Stimulated activated memory B cell treated with anti-CD40 and anti-IgM and Interleukin-4, amounts not matched to agents 10 μg/mL and 1 μg/mL and 100 μg/mL, for 72 hours (primary cell): Measurements from ENCODE around the gene SDR39U1.

Source experiments
- ATAC-seq: fragments of 150-1000 bp; cut with Tn5 transposase; 2 replicates; pipeline ENCODE4 v1.10.0; 2021
- H3K27ac Mint-ChIP-seq: one replicate; pipeline ENCODE4 v1.8.0; 2022; ENCODE audit warnings: mild to moderate bottlenecking, mixed read lengths
- H3K27me3 Mint-ChIP-seq: one replicate; pipeline ENCODE4 v1.8.0; 2022; ENCODE audit warnings: mixed read lengths
- H3K36me3 Mint-ChIP-seq: one replicate; pipeline ENCODE4 v1.8.0; 2022; ENCODE audit warnings: mixed read lengths
- H3K4me1 Mint-ChIP-seq: one replicate; pipeline ENCODE4 v1.8.0; 2022; ENCODE audit warnings: mixed read lengths
- H3K4me3 Mint-ChIP-seq: one replicate; pipeline ENCODE4 v1.8.0; 2022; ENCODE audit warnings: mild to moderate bottlenecking, moderate library complexity, mixed read lengths
- H3K9me3 Mint-ChIP-seq: one replicate; pipeline ENCODE4 v1.8.0; 2022; ENCODE audit warnings: mixed read lengths

SDR39U1 gene

DNA sequence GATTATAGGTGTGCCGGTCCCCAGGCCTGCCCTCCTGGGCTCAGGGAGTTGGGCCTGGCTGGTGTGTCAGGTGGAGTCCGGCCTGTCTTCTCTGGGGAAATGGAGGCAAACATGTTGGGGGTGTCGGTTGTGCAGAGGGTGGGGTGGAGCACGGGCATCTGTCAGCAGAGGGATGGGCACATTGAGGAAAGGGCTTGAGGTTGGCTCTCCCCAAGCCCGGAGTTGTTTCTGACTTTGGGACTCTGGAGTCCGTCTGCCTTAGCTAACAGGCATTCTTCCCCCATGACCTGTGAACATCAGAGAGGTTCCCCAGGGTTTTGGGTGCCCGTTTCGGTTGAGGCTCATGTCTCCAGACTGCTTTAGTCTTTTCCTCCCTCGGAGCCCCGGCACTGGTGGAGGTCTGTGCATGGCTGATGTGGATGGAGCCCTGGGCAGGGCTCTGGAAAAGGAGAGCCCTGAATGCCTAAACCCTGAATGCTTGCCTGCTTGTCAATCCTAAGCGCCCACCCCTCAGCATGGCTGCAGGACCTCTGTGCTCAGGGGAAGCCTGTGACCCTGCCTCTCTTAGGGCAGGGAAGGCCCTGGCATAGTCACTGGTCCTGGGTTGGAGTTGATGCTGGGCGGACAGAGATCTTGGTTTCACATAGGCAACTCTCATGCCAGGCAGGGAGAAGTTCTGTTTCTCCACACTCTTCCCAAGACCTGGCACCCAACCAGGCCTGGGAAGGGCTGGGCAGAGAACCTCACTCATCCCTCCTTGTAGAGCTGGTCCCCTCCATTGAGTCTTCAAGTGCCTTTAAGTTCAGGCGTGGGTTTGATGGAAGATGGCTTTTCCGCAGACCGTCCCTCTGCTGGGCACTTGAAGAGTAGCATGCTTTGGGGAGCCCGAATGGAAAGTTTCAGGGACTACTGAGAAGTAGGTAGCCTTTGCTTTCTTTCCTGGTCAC lies 30.9 kb downstream of the SDR39U1 start:
- peaks cover 52% of the 10 kb centered on the region for H3K27me3 Mint-ChIP-seq
- H3K4me3 Mint-ChIP-seq: no peak overlapping the region
- H3K36me3 Mint-ChIP-seq: no peaks in the 10 kb centered on the region
- H3K9me3 Mint-ChIP-seq: no peaks in the 10 kb centered on the region
- no peak overlapping the region for H3K27ac Mint-ChIP-seq
- H3K4me1 Mint-ChIP-seq: no peaks in the 10 kb centered on the region
- peak; percentile 57 for ATAC-seq

- H3K36me3 Mint-ChIP-seq: no peaks in the 10 kb centered on the region
- no peak overlapping the region for H3K4me3 Mint-ChIP-seq
- ATAC-seq: no peak
- no peaks in the 10 kb centered on the region for H3K9me3 Mint-ChIP-seq
- H3K27ac Mint-ChIP-seq: no peak overlapping the region
- peaks cover 44% of the 10 kb centered on the region for H3K27me3 Mint-ChIP-seq
- no peaks in the 10 kb centered on the region for H3K4me1 Mint-ChIP-seq
Observed at GRCh38 chr14:24409956-24410355, 32.6 kb downstream of the SDR39U1 start.

- Mint-ChIP-seq H3K27me3 (peaks cover 40% of the 10 kb centered on the region), H3K4me3 (no peak overlapping the region), H3K36me3 (no peaks in the 10 kb centered on the region), H3K27ac (no peak overlapping the region), H3K9me3 (no peaks in the 10 kb centered on the region), H3K4me1 (no peaks in the 10 kb centered on the region)
- ATAC-seq: no peak
Observed at GRCh38 chr14:24409192-24409591, 33.4 kb downstream of the SDR39U1 start.

GRCh38 chr14:24408764-24409163 lies 33.8 kb downstream of the SDR39U1 start:
- no peak for ATAC-seq
- H3K9me3 Mint-ChIP-seq: no peaks in the 10 kb centered on the region
- no peak overlapping the region for H3K27ac Mint-ChIP-seq
- H3K4me3 Mint-ChIP-seq: no peak overlapping the region
- no peaks in the 10 kb centered on the region for H3K36me3 Mint-ChIP-seq
- peaks cover 40% of the 10 kb centered on the region for H3K27me3 Mint-ChIP-seq
- no peaks in the 10 kb centered on the region for H3K4me1 Mint-ChIP-seq

DNA sequence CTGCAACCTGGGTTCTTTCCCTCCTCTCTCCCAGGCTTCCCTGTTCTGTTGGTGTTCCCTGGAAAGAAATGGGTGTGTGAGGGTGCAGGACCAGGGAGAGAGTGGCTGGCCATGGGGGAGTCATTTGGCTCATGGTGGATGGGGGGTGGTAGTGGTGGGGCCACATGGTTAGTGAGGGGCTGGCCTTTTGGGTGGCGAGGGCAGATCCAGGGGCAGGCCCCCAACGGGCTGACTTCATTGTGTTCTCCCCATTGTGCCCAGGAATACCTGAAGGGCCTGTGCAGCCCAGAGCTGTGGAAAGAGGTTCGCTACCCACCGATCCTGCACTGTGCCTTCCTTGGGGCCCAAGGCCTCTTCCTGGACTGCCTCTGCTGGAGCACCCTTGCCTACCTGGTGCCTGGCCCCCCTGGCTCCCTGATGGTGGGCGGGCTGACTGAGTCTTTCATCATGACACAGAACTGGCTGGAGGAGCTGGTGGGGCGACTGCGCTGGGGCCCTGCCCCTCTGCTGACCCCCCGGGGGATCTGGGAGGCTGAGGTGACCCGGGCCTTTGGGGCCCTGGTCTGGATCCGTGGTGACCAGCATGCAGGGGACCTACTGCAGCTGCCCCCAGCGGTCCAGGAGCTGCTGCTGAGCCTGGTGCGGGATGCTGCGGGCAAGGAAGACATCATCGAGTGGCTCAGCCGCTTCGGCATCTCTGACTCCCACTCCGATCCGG lies 34.8 kb downstream of the SDR39U1 start:
- peaks cover 48% of the 10 kb centered on the region for H3K27me3 Mint-ChIP-seq
- no peaks in the 10 kb centered on the region for H3K9me3 Mint-ChIP-seq
- no peak for ATAC-seq
- no peaks in the 10 kb centered on the region for H3K36me3 Mint-ChIP-seq
- H3K4me3 Mint-ChIP-seq: no peak overlapping the region
- no peaks in the 10 kb centered on the region for H3K4me1 Mint-ChIP-seq
- H3K27ac Mint-ChIP-seq: no peak overlapping the region

GRCh38 chr14:24406416-24406815 lies 36.2 kb downstream of the SDR39U1 start:
- H3K36me3 Mint-ChIP-seq: no peaks in the 10 kb centered on the region
- no peaks in the 10 kb centered on the region for H3K9me3 Mint-ChIP-seq
- H3K27me3 Mint-ChIP-seq: peaks cover 56% of the 10 kb centered on the region
- no peak for ATAC-seq
- no peaks in the 10 kb centered on the region for H3K4me1 Mint-ChIP-seq
- H3K4me3 Mint-ChIP-seq: no peak overlapping the region
- no peak overlapping the region for H3K27ac Mint-ChIP-seq

DNA sequence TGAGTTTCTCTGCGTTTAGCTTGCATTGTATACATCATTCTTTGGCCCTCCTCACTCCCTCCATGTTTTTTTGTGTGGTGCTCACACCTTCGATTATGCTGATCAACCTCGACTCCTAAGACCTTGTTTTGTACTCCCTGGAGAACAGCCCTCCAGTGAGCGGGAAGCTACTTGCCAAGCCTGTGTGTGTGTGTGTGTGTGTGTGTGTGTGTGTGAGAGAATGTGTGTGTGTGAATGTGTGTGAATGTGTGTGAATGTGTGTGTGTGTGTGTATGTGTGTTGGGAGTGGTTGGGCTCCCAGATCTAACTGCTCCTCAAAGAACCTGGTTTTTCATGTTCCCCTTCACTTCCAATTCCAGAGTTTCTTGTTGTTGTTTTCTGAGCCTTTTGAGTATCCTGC lies 37.8 kb downstream of the SDR39U1 start:
- ATAC-seq: no peak
- Mint-ChIP-seq H3K27me3 (peaks cover 70% of the 10 kb centered on the region), H3K36me3 (no peaks in the 10 kb centered on the region), H3K4me1 (peaks cover under 1% of the 10 kb centered on the region), H3K4me3 (no peak overlapping the region), H3K9me3 (no peaks in the 10 kb centered on the region), H3K27ac (no peak overlapping the region)

- no peak for ATAC-seq
- Mint-ChIP-seq H3K27me3 (peaks cover 68% of the 10 kb centered on the region), H3K36me3 (no peaks in the 10 kb centered on the region), H3K4me3 (no peak overlapping the region), H3K27ac (no peak overlapping the region), H3K9me3 (no peaks in the 10 kb centered on the region), H3K4me1 (peaks cover 7% of the 10 kb centered on the region)
Observed at GRCh38 chr14:24403294-24403998, 39.1 kb downstream of the SDR39U1 start.

GRCh38 chr14:24401810-24402702 lies 40.5 kb downstream of the SDR39U1 start:
- ATAC-seq: no peak
- Mint-ChIP-seq H3K27ac (no peak overlapping the region), H3K4me3 (no peak overlapping the region), H3K4me1 (peaks cover 7% of the 10 kb centered on the region), H3K9me3 (no peaks in the 10 kb centered on the region), H3K36me3 (no peaks in the 10 kb centered on the region), H3K27me3 (peaks cover 58% of the 10 kb centered on the region)

DNA sequence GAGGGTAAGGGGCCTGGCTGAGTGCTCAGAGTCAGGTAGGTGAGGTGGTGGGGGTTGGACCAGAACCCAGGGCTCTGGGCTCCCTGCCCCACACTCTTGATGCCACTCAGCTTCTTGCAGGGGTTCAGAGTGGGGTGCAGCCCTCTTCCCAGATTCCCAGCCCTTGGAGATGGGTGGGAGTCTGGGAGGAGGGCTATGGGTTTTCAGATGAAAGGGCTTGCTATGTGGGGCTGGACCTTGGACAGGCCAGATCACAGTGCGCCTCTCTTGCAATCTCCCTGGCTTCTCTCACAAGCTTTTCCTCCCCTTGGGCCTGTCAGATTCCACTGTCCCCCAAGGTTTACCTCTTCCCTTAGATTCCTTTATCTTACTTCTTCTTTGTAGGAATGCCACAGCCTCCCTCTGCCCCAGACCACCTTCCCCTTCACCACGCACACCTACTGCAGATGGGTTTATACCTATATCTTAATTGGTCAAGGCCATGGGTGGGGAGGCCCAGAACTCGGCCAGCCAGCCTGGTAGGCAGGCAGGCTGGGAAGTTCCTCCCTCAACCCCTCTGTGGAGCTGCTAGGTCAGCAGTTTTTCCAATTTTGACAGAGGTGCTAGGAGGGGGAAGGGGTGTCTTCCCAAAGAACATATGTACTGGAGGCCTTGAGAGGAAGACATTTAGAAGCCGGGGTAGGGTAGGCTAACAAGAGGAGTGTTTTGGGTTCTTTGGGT lies 42.4 kb downstream of the SDR39U1 start:
- H3K4me1 Mint-ChIP-seq: peaks cover 7% of the 10 kb centered on the region
- peaks cover 46% of the 10 kb centered on the region for H3K27me3 Mint-ChIP-seq
- H3K4me3 Mint-ChIP-seq: no peak overlapping the region
- H3K36me3 Mint-ChIP-seq: no peaks in the 10 kb centered on the region
- H3K27ac Mint-ChIP-seq: no peak overlapping the region
- no peaks in the 10 kb centered on the region for H3K9me3 Mint-ChIP-seq
- ATAC-seq: no peak

- peak; percentile 18 for ATAC-seq
- no peaks in the 10 kb centered on the region for H3K9me3 Mint-ChIP-seq
- peaks cover 45% of the 10 kb centered on the region for H3K27me3 Mint-ChIP-seq
- H3K4me1 Mint-ChIP-seq: peaks cover 7% of the 10 kb centered on the region
- no peaks in the 10 kb centered on the region for H3K36me3 Mint-ChIP-seq
- peak overlapping the region; percentile 61 for H3K4me3 Mint-ChIP-seq
- H3K27ac Mint-ChIP-seq: no peak overlapping the region
Observed at GRCh38 chr14:24399447-24399822, 43.1 kb downstream of the SDR39U1 start.

GRCh38 chr14:24398653-24399446 lies 43.7 kb downstream of the SDR39U1 start, which contains the start of gene NYNRIN:
Gene NYNRIN, plus strand, starts transcription at chr14:24399003. Its CDS starts 244 bp downstream, at chr14:24399247.
- peak within 1 kb of the TSS; percentile 61 for H3K4me3 Mint-ChIP-seq
- no peaks in the 10 kb centered on the region for H3K36me3 Mint-ChIP-seq
- peaks cover 7% of the 10 kb centered on the region for H3K4me1 Mint-ChIP-seq
- peak; percentile 72 for ATAC-seq
- no peak within 1 kb of the TSS for H3K27ac Mint-ChIP-seq
- H3K27me3 Mint-ChIP-seq: peaks cover 39% of the 10 kb centered on the region
- H3K9me3 Mint-ChIP-seq: no peaks in the 10 kb centered on the region

- H3K36me3 Mint-ChIP-seq: no peaks in the 10 kb centered on the region
- no peak for ATAC-seq
- no peak overlapping the region for H3K27ac Mint-ChIP-seq
- H3K9me3 Mint-ChIP-seq: no peaks in the 10 kb centered on the region
- no peak overlapping the region for H3K4me3 Mint-ChIP-seq
- H3K4me1 Mint-ChIP-seq: peaks cover 7% of the 10 kb centered on the region
- peaks cover 33% of the 10 kb centered on the region for H3K27me3 Mint-ChIP-seq
Observed at GRCh38 chr14:24398293-24398652, 44.3 kb downstream of the SDR39U1 start.
